Measurements from ENCODE around the gene PDE1A. TPM values are rescaled to one million over a fixed set of nuclear protein-coding genes. Genes with fewer than 3 reads are reported as not detected.

PDE1A gene
- total RNA-seq, 1 donor from 2014 or later: 5.2 TPM

- Histone ChIP-seq H3K4me1 (no peaks in the 10 kb centered on the region), H3K4me3 (no peak overlapping the region), H3K27me3 (ENCODE audit: low read depth) (no peaks in the 10 kb centered on the region), H3K27ac (no peak overlapping the region), H3K36me3 (no peaks in the 10 kb centered on the region), H3K9me3 (no peaks in the 10 kb centered on the region)
- no peak for ATAC-seq
- TF ChIP-seq CTCF (IDR thresholded peaks at IDR 0.05): no peak
- intact Hi-C loops (cut with DNase I): no loop called here
- DNase-seq: no peak
These were observed 196.3 kb downstream of the PDE1A start for GRCh38 chr2:182230561-182230960.

GRCh38 chr2:182229297-182229696, 197.5 kb downstream of the PDE1A start:
- Histone ChIP-seq H3K9me3 (no peaks in the 10 kb centered on the region), H3K4me1 (no peaks in the 10 kb centered on the region), H3K36me3 (no peaks in the 10 kb centered on the region), H3K4me3 (no peak overlapping the region), H3K27ac (no peak overlapping the region), H3K27me3 (ENCODE audit: low read depth) (no peaks in the 10 kb centered on the region)
- intact Hi-C loops (cut with DNase I): no loop called here
- no peak for TF ChIP-seq CTCF (IDR thresholded peaks at IDR 0.05)
- no peak for DNase-seq
- ATAC-seq: no peak

DNA sequence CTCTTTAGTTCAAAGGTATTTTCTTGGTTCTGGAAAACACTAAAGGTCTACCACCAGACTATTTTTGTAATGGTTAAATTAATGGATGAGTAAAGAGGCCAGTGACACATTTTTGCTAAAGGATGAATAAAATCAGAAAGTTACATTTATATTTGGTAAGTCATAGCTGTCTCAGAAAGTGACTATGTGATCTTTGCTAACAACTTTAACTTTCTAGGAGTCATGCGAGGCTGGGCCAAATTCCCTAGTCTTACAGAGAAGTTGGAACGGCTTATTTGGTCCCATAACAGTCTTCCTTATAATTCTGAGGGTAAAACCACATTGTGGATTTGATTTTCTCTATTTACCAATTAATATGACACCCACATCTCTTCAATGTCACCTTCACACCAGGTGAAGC, 198.1 kb downstream of the PDE1A start:
- H3K4me3 ChIP-seq: no peak overlapping the region
- no peaks in the 10 kb centered on the region for H3K27me3 ChIP-seq (ENCODE audit: low read depth)
- H3K36me3 ChIP-seq: no peaks in the 10 kb centered on the region
- intact Hi-C loops (cut with DNase I): no loop called here
- H3K4me1 ChIP-seq: no peaks in the 10 kb centered on the region
- DNase-seq (no peak), ATAC-seq (no peak)
- TF ChIP-seq CTCF (IDR thresholded peaks at IDR 0.05): no peak
- no peaks in the 10 kb centered on the region for H3K9me3 ChIP-seq
- no peak overlapping the region for H3K27ac ChIP-seq

- H3K4me3 ChIP-seq: no peak overlapping the region
- TF ChIP-seq CTCF (IDR thresholded peaks at IDR 0.05): no peak
- H3K4me1 ChIP-seq: no peaks in the 10 kb centered on the region
- no peaks in the 10 kb centered on the region for H3K27me3 ChIP-seq (ENCODE audit: low read depth)
- DNase-seq (no peak), ATAC-seq (no peak)
- intact Hi-C loops (cut with DNase I): no loop called here
- H3K27ac ChIP-seq: no peak overlapping the region
- H3K9me3 ChIP-seq: no peaks in the 10 kb centered on the region
- H3K36me3 ChIP-seq: no peaks in the 10 kb centered on the region
These were observed 198.8 kb downstream of the PDE1A start for GRCh38 chr2:182228073-182228473.

- Histone ChIP-seq H3K36me3 (no peaks in the 10 kb centered on the region), H3K4me3 (no peak overlapping the region), H3K27ac (no peak overlapping the region), H3K9me3 (no peaks in the 10 kb centered on the region), H3K4me1 (no peaks in the 10 kb centered on the region), H3K27me3 (ENCODE audit: low read depth) (no peaks in the 10 kb centered on the region)
- intact Hi-C loops (cut with DNase I): no loop called here
- ATAC-seq (no peak), DNase-seq (no peak)
- TF ChIP-seq CTCF (IDR thresholded peaks at IDR 0.05): no peak
These were observed 200.0 kb downstream of the PDE1A start for GRCh38 chr2:182226807-182227206.

- intact Hi-C loops (cut with DNase I): no loop called here
- ATAC-seq (no peak), DNase-seq (no peak)
- Histone ChIP-seq H3K4me1 (no peaks in the 10 kb centered on the region), H3K27me3 (ENCODE audit: low read depth) (no peaks in the 10 kb centered on the region), H3K9me3 (no peaks in the 10 kb centered on the region), H3K36me3 (no peaks in the 10 kb centered on the region), H3K4me3 (no peak overlapping the region), H3K27ac (no peak overlapping the region)
- no peak for TF ChIP-seq CTCF (IDR thresholded peaks at IDR 0.05)
These were observed 202.2 kb downstream of the PDE1A start for GRCh38 chr2:182224669-182225068.
